Hepatocyte (in vitro differentiated cells): ENCODE data around the gene DMRT1. TPM values are rescaled to one million over a fixed set of nuclear protein-coding genes. Genes with fewer than 3 reads are reported as not detected.

Experiments
- DNase-seq: peaks from one replicate; pipeline ENCODE4 v3.0.0-alpha.2; 2016; ENCODE audit warnings: low spot score
- H2AFZ ChIP-seq: fragments of 200-600 bp; sonication (generic); 2 replicates; pipeline ENCODE4 v1.6.0; 2016; ENCODE audit warnings: antibody characterized with exemption, mild to moderate bottlenecking
- H3K27ac ChIP-seq: fragments of 200-600 bp; sonication (generic); 2 replicates; pipeline ENCODE4 v1.5.1; 2016; ENCODE audit warnings: mild to moderate bottlenecking
- H3K27me3 ChIP-seq: fragments of 200-600 bp; sonication (generic); 2 replicates; pipeline ENCODE4 v1.6.1; 2016
- H3K36me3 ChIP-seq: fragments of 200-600 bp; sonication (generic); replicated peaks from 2 replicates; pipeline ENCODE4 v1.5.1; 2016; ENCODE audit warnings: low read depth; ENCODE audit not compliant: insufficient read depth
- H3K4me1 ChIP-seq: fragments of 200-600 bp; sonication (generic); 2 replicates; pipeline ENCODE4 v1.5.1; 2016; ENCODE audit warnings: mild to moderate bottlenecking, moderate library complexity; ENCODE audit not compliant: insufficient read depth
- H3K4me2 ChIP-seq: fragments of 200-600 bp; sonication (generic); 2 replicates; pipeline ENCODE4 v1.6.0; 2016
- H3K4me3 ChIP-seq: fragments of 200-600 bp; sonication (generic); 2 replicates; pipeline ENCODE4 v1.5.1; 2016; ENCODE audit warnings: mild to moderate bottlenecking
- H3K79me2 ChIP-seq: fragments of 200-600 bp; sonication (generic); 2 replicates; pipeline ENCODE4 v1.6.0; 2017; ENCODE audit warnings: mild to moderate bottlenecking
- H3K9me2 ChIP-seq: fragments of 200-600 bp; sonication (generic); replicated peaks from 2 replicates; pipeline ENCODE4 v1.6.0; 2017; ENCODE audit warnings: mild to moderate bottlenecking; ENCODE audit not compliant: insufficient read depth
- H3K9me3 ChIP-seq: fragments of 200-600 bp; sonication (generic); 2 replicates; pipeline ENCODE4 v1.5.1; 2016; ENCODE audit warnings: low read depth, mild to moderate bottlenecking
- H4K20me1 ChIP-seq: fragments of 200-600 bp; sonication (generic); 2 replicates; pipeline ENCODE4 v1.6.0; 2016; ENCODE audit warnings: mild to moderate bottlenecking; ENCODE audit not compliant: insufficient read depth, poor library complexity, severe bottlenecking
- EZH2 ChIP-seq: fragments of 200-600 bp; sonication (generic); IDR thresholded peaks from 2 replicates; pipeline ENCODE4 v1.6.1; 2016; ENCODE audit warnings: antibody characterized with exemption, mild to moderate bottlenecking, borderline replicate concordance
- EZH2phosphoT487 ChIP-seq: fragments of 200-600 bp; sonication (generic); IDR thresholded peaks from one replicate; pipeline ENCODE4 v1.6.1; 2018; ENCODE audit warnings: antibody characterized with exemption, mild to moderate bottlenecking, low read depth, moderate library complexity; ENCODE audit not compliant: unreplicated experiment, severe bottlenecking
- WGBS: methylation state at CpG from one replicate; pipeline ENCODE4 v1.1.6; 2016; ENCODE audit warnings: low lambda C conversion rate; ENCODE audit errors: missing lambda C conversion rate; 5-methylcytosine and 5-hydroxymethylcytosine counted together
- polyA plus RNA-seq: library from polyadenylated mRNA; unstranded; fragments of >200 nt; fragmentation: Nextera tagmentation; extraction: Ambion mirVana; gene quantifications from 2 replicates; pipeline ENCODE4 v1.2.1, GENCODE V29; 2016
- total RNA-seq: library from RNA; depleted of rRNA; stranded (reverse); fragments of >200 nt; gene quantifications from 2 replicates; pipeline ENCODE4 v1.2.3, GENCODE V29; 2014
- TF ChIP-seq, protein P1 (sequence below): fragments of 200-600 bp; sonication (generic); IDR thresholded peaks from 2 replicates; pipeline ENCODE4 v1.5.1; 2016; ENCODE audit warnings: antibody characterized with exemption, mild to moderate bottlenecking; ENCODE audit not compliant: poor library complexity

DMRT1 gene
- total and polyA plus RNA-seq, 2 experiments from 2014 or later, result not detected

DNA sequence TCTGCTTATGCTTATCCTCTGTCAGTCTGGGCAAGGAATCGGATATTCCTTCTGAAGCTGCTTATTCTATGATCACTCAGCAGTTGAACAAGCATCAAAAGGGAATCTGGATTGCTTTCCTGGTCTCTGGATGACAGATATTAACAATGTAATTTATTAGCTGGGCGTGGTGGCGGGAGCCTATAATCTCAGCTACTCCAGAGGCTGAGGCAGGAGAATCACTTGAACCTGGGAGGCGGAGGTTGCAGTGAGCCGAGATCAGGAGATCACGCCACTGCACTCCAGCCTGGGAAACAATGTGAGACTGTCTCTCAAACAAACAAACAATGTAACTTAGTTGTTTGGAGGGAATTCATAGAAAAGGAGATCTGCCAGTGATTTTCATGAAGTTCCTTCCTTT, 45.4 kb downstream of the DMRT1 start:
- Histone ChIP-seq H4K20me1 (no peaks in the 10 kb centered on the region), H3K4me3 (no peak overlapping the region)
- TF ChIP-seq EZH2 (no peak), EZH2phosphoT487 (no peak)
- TF ChIP-seq, protein P1, sequence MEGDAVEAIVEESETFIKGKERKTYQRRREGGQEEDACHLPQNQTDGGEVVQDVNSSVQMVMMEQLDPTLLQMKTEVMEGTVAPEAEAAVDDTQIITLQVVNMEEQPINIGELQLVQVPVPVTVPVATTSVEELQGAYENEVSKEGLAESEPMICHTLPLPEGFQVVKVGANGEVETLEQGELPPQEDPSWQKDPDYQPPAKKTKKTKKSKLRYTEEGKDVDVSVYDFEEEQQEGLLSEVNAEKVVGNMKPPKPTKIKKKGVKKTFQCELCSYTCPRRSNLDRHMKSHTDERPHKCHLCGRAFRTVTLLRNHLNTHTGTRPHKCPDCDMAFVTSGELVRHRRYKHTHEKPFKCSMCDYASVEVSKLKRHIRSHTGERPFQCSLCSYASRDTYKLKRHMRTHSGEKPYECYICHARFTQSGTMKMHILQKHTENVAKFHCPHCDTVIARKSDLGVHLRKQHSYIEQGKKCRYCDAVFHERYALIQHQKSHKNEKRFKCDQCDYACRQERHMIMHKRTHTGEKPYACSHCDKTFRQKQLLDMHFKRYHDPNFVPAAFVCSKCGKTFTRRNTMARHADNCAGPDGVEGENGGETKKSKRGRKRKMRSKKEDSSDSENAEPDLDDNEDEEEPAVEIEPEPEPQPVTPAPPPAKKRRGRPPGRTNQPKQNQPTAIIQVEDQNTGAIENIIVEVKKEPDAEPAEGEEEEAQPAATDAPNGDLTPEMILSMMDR, result no peak

DNA sequence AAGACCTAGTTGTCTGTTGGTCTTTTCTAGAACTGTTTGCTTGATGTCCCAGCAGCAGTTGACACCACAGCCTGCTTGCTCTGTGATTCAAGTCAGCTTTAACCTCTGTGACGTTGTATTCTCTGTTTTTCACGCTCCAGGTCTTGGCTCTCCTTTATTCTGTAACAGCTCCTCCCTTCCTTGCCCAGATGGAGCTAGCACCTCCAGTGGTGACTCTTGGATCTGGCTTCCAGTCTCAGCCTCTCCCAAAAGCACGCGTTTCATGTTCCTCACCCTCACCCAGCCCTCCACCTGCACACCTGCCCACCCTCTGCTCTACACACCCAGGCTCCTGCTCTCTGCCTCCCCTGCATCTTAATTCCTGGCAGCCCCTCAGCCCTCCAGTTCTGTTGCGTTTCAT, 50.6 kb downstream of the DMRT1 start:
- Histone ChIP-seq H3K4me3 (no peak overlapping the region), H3K27me3 (no peaks in the 10 kb centered on the region), H3K4me1 (no peaks in the 10 kb centered on the region), H3K9me2 (no peaks in the 10 kb centered on the region), H3K27ac (no peak overlapping the region), H3K4me2 (no peak overlapping the region), H2AFZ (no peak overlapping the region), H3K9me3 (no peaks in the 10 kb centered on the region), H4K20me1 (no peaks in the 10 kb centered on the region), H3K36me3 (no peaks in the 10 kb centered on the region), H3K79me2 (no peaks in the 10 kb centered on the region)
- TF ChIP-seq EZH2phosphoT487 (no peak), EZH2 (no peak)
- TF ChIP-seq, protein P1, result no peak
- WGBS, result 64% methylated on average over 5 of the region's 5 CpGs
- no peak for DNase-seq

More for the DNA sequence above, 45.4 kb downstream of the DMRT1 start:
- no peak overlapping the region for H3K27ac ChIP-seq
- 90% methylated on average over 6 of the region's 6 CpGs for WGBS
- H3K27me3 ChIP-seq, result no peaks in the 10 kb centered on the region
- no peaks in the 10 kb centered on the region for H3K4me1 ChIP-seq
- no peak for DNase-seq
- H2AFZ ChIP-seq, result no peak overlapping the region
- H3K9me3 ChIP-seq, result no peaks in the 10 kb centered on the region
- H3K36me3 ChIP-seq, result no peaks in the 10 kb centered on the region
- H3K4me2 ChIP-seq, result no peak overlapping the region
- H3K9me2 ChIP-seq, result no peaks in the 10 kb centered on the region
- no peaks in the 10 kb centered on the region for H3K79me2 ChIP-seq

DNA sequence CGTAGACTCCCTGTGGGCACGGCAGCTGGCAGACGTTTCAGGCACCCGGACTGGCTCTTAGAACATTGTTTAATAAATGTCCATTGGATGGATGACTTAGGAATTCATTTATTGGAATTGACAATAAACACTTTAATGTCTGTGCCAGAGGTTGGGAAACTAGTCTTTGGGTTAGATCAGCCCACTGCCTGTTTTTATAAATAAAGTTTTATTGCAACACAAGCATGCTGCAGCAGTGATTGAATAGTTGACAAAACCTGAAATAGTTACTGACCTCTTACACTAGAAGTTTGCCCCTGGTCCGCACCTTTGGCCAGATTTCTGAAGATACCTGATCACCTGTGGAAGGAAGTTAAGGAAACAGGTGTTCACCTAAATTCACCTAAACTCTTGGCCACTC, 51.6 kb downstream of the DMRT1 start:
- 89% methylated on average over 5 of the region's 5 CpGs for WGBS
- H3K4me2 ChIP-seq, result no peak overlapping the region
- H3K27me3 ChIP-seq, result no peaks in the 10 kb centered on the region
- H3K9me3 ChIP-seq, result no peaks in the 10 kb centered on the region
- no peak overlapping the region for H3K4me3 ChIP-seq
- no peaks in the 10 kb centered on the region for H3K36me3 ChIP-seq
- no peak overlapping the region for H2AFZ ChIP-seq
- no peaks in the 10 kb centered on the region for H3K4me1 ChIP-seq
- H3K9me2 ChIP-seq, result no peaks in the 10 kb centered on the region
- DNase-seq, result no peak
- H3K27ac ChIP-seq, result no peak overlapping the region
- TF ChIP-seq EZH2 (no peak), EZH2phosphoT487 (no peak)
- TF ChIP-seq, protein P1, result no peak
- H3K79me2 ChIP-seq, result no peaks in the 10 kb centered on the region
- H4K20me1 ChIP-seq, result no peaks in the 10 kb centered on the region

DNA sequence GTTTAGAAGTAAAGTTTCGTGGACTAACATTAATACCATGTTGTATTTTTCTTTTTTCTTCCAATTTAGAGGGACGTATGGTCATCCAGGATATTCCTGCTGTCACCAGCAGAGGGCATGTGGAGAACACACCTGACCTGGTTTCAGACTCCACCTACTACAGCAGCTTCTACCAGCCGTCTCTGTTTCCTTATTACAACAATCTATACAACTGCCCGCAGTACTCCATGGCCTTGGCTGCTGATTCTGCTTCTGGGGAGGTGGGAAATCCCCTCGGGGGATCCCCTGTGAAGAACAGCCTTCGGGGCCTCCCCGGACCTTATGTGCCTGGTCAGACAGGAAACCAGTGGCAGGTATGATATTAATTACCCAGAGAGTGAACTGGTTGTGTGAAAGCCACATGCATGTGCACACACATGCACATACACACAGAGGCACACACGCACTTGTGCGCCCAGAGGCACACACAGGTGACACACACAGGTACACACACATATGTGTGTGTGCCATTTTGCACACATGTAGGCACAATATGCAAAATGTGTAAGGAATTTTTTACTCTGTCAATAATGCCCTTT, 52.4 kb downstream of the DMRT1 start:
- 23% methylated on average over 9 of the region's 9 CpGs for WGBS
- Histone ChIP-seq H3K4me1 (peaks cover 2% of the 10 kb centered on the region), H3K27me3 (no peaks in the 10 kb centered on the region), H3K9me2 (no peaks in the 10 kb centered on the region), H3K79me2 (no peaks in the 10 kb centered on the region), H3K4me3 (no peak overlapping the region), H4K20me1 (no peaks in the 10 kb centered on the region), H2AFZ (no peak overlapping the region), H3K4me2 (peak overlapping the region; percentile 47), H3K36me3 (no peaks in the 10 kb centered on the region), H3K9me3 (no peaks in the 10 kb centered on the region), H3K27ac (no peak overlapping the region)
- TF ChIP-seq, protein P1, result peak; percentile 90
- TF ChIP-seq EZH2phosphoT487, result no peak
- DNase-seq, result peak; percentile 84
